Measurements from ENCODE around the gene BSN.

BSN gene

GRCh38 chr3:49659756-49660155 lies 105.5 kb downstream of the BSN start:
- DNase-seq (ENCODE audit: low read depth) = no peak
- no peak overlapping the region for H3K4me3 ChIP-seq (ENCODE audit: low read depth, low read length)
- TF ChIP-seq MAX (IDR thresholded peaks at IDR 0.05; ENCODE audit: low read depth, low read length) (no peak), POLR2A (IDR thresholded peaks at IDR 0.05; ENCODE audit: extremely low read depth, insufficient read length) (no peak), CTCF (IDR thresholded peaks at IDR 0.05; ENCODE audit: low read depth, low read length) (no peak), MYC (IDR thresholded peaks at IDR 0.05; ENCODE audit: low read depth, low read length) (no peak)

GRCh38 chr3:49661281-49661680 lies 107.0 kb downstream of the BSN start:
- TF ChIP-seq CTCF (IDR thresholded peaks at IDR 0.05; ENCODE audit: low read depth, low read length) = no peak
- no peak for TF ChIP-seq MAX (IDR thresholded peaks at IDR 0.05; ENCODE audit: low read depth, low read length)
- no peak for TF ChIP-seq MYC (IDR thresholded peaks at IDR 0.05; ENCODE audit: low read depth, low read length)
- no peak for TF ChIP-seq POLR2A (IDR thresholded peaks at IDR 0.05; ENCODE audit: extremely low read depth, insufficient read length)
- no peak overlapping the region for H3K4me3 ChIP-seq (ENCODE audit: low read depth, low read length)
- DNase-seq (ENCODE audit: low read depth) = no peak

GRCh38 chr3:49662021-49662420 lies 107.7 kb downstream of the BSN start:
- no peak for DNase-seq (ENCODE audit: low read depth)
- no peak overlapping the region for H3K4me3 ChIP-seq (ENCODE audit: low read depth, low read length)
- TF ChIP-seq MYC (IDR thresholded peaks at IDR 0.05; ENCODE audit: low read depth, low read length) (no peak), POLR2A (IDR thresholded peaks at IDR 0.05; ENCODE audit: extremely low read depth, insufficient read length) (no peak), CTCF (IDR thresholded peaks at IDR 0.05; ENCODE audit: low read depth, low read length) (no peak), MAX (IDR thresholded peaks at IDR 0.05; ENCODE audit: low read depth, low read length) (no peak)

- H3K4me3 ChIP-seq (ENCODE audit: low read depth, low read length) = no peak overlapping the region
- TF ChIP-seq CTCF (IDR thresholded peaks at IDR 0.05; ENCODE audit: low read depth, low read length) = no peak
- no peak for TF ChIP-seq MAX (IDR thresholded peaks at IDR 0.05; ENCODE audit: low read depth, low read length)
- TF ChIP-seq MYC (IDR thresholded peaks at IDR 0.05; ENCODE audit: low read depth, low read length) = no peak
- no peak for TF ChIP-seq POLR2A (IDR thresholded peaks at IDR 0.05; ENCODE audit: extremely low read depth, insufficient read length)
- DNase-seq (ENCODE audit: low read depth) = no peak
Measured at GRCh38 chr3:49662720-49663413, 108.6 kb downstream of the BSN start.

GRCh38 chr3:49663831-49664230 lies 109.6 kb downstream of the BSN start:
- TF ChIP-seq MAX (IDR thresholded peaks at IDR 0.05; ENCODE audit: low read depth, low read length) = no peak
- TF ChIP-seq MYC (IDR thresholded peaks at IDR 0.05; ENCODE audit: low read depth, low read length) = no peak
- no peak for TF ChIP-seq POLR2A (IDR thresholded peaks at IDR 0.05; ENCODE audit: extremely low read depth, insufficient read length)
- TF ChIP-seq CTCF (IDR thresholded peaks at IDR 0.05; ENCODE audit: low read depth, low read length) = no peak
- no peak for DNase-seq (ENCODE audit: low read depth)
- no peak overlapping the region for H3K4me3 ChIP-seq (ENCODE audit: low read depth, low read length)

Measured in NB4 (cell line).